ENCODE data around the gene HCN4. TPM values are rescaled to one million over a fixed set of nuclear protein-coding genes. Genes with fewer than 3 reads are reported as not detected.

HCN4 gene
- total RNA-seq, 1 experiment from 2014 or later: 0.09 TPM

- Histone ChIP-seq H3K4me1 (ENCODE audit: insufficient read depth, low read length, poor library complexity, severe bottlenecking) (peaks cover 10% of the 10 kb centered on the region), H3K4me3 (ENCODE audit: low read depth, low read length, poor library complexity, severe bottlenecking) (no peak overlapping the region), H3K27me3 (replicated peaks; ENCODE audit: insufficient read depth, low read depth, low read length, poor library complexity) (peaks cover 98% of the 10 kb centered on the region), H3K36me3 (ENCODE audit: insufficient read depth, low read length, poor library complexity, severe bottlenecking) (no peaks in the 10 kb centered on the region), H3K27ac (ENCODE audit: low read depth, low read length, poor library complexity, severe bottlenecking) (no peak overlapping the region), H3K9me3 (ENCODE audit: low read depth, low read length, poor library complexity, severe bottlenecking) (no peaks in the 10 kb centered on the region)
- CTCF ChIA-PET: no interaction called here
- no TSS peak for BruUV-seq (replicated peaks)
- intact Hi-C loops (cut with micrococcal nuclease; ENCODE audit: unreplicated experiment): no loop called here
- POLR2A ChIA-PET (ENCODE audit: low non-redundant PET): no interaction called here
- no peak for TF ChIP-seq CTCF (conservative IDR thresholded peaks at IDR 0.05; ENCODE audit: low read depth, low read length)
- TF ChIP-seq EZH2 (IDR thresholded peaks at IDR 0.05; ENCODE audit: borderline replicate concordance, low read depth, low read length, poor library complexity, severe bottlenecking): no peak
- no peak for DNase-seq (ENCODE audit: low spot score)
Measured at GRCh38 chr15:73364070-73364469, 4.7 kb downstream of the HCN4 start.

GRCh38 chr15:73362900-73363299 lies 5.9 kb downstream of the HCN4 start:
- intact Hi-C loops (cut with micrococcal nuclease; ENCODE audit: unreplicated experiment): no loop called here
- no peak for DNase-seq (ENCODE audit: low spot score)
- TF ChIP-seq EZH2 (IDR thresholded peaks at IDR 0.05; ENCODE audit: borderline replicate concordance, low read depth, low read length, poor library complexity, severe bottlenecking): no peak
- TF ChIP-seq CTCF (conservative IDR thresholded peaks at IDR 0.05; ENCODE audit: low read depth, low read length): no peak
- no peaks in the 10 kb centered on the region for H3K9me3 ChIP-seq (ENCODE audit: low read depth, low read length, poor library complexity, severe bottlenecking)
- no TSS peak for BruUV-seq (replicated peaks)
- CTCF ChIA-PET: no interaction called here
- H3K4me3 ChIP-seq (ENCODE audit: low read depth, low read length, poor library complexity, severe bottlenecking): no peak overlapping the region
- no peak overlapping the region for H3K27ac ChIP-seq (ENCODE audit: low read depth, low read length, poor library complexity, severe bottlenecking)
- H3K27me3 ChIP-seq (replicated peaks; ENCODE audit: insufficient read depth, low read depth, low read length, poor library complexity): peaks cover 98% of the 10 kb centered on the region
- peaks cover 2% of the 10 kb centered on the region for H3K4me1 ChIP-seq (ENCODE audit: insufficient read depth, low read length, poor library complexity, severe bottlenecking)
- POLR2A ChIA-PET (ENCODE audit: low non-redundant PET): no interaction called here
- H3K36me3 ChIP-seq (ENCODE audit: insufficient read depth, low read length, poor library complexity, severe bottlenecking): no peaks in the 10 kb centered on the region

- no peak for DNase-seq (ENCODE audit: low spot score)
- ChIA-PET POLR2A (ENCODE audit: low non-redundant PET) (no interaction called here), CTCF (no interaction called here)
- H3K4me3 ChIP-seq (ENCODE audit: low read depth, low read length, poor library complexity, severe bottlenecking): no peak overlapping the region
- H3K9me3 ChIP-seq (ENCODE audit: low read depth, low read length, poor library complexity, severe bottlenecking): no peaks in the 10 kb centered on the region
- TF ChIP-seq CTCF (conservative IDR thresholded peaks at IDR 0.05; ENCODE audit: low read depth, low read length): no peak
- no peak for TF ChIP-seq EZH2 (IDR thresholded peaks at IDR 0.05; ENCODE audit: borderline replicate concordance, low read depth, low read length, poor library complexity, severe bottlenecking)
- H3K36me3 ChIP-seq (ENCODE audit: insufficient read depth, low read length, poor library complexity, severe bottlenecking): no peaks in the 10 kb centered on the region
- H3K4me1 ChIP-seq (ENCODE audit: insufficient read depth, low read length, poor library complexity, severe bottlenecking): no peaks in the 10 kb centered on the region
- H3K27ac ChIP-seq (ENCODE audit: low read depth, low read length, poor library complexity, severe bottlenecking): no peak overlapping the region
- peaks cover 89% of the 10 kb centered on the region for H3K27me3 ChIP-seq (replicated peaks; ENCODE audit: insufficient read depth, low read depth, low read length, poor library complexity)
- no TSS peak for BruUV-seq (replicated peaks)
- intact Hi-C loops (cut with micrococcal nuclease; ENCODE audit: unreplicated experiment): no loop called here
Measured at GRCh38 chr15:73361337-73361736, 7.4 kb downstream of the HCN4 start.

Data from A673 (cell line).